ENCODE results near the gene INO80E. TPM values are rescaled to one million over a fixed set of nuclear protein-coding genes. Genes with fewer than 3 reads are reported as not detected.
A peak's percentile ranks its signal among the peaks of the same experiment; 100 is the strongest.

INO80E gene
- total and polyA plus RNA-seq, 10 donors = 47.9 to 93.3 (median 71.7) TPM

- no peaks in the 10 kb centered on the region for H3K9me3 ChIP-seq
- TF ChIP-seq POLR2A (IDR thresholded peaks at IDR 0.05) = no peak
- no peak for TF ChIP-seq CTCF (IDR thresholded peaks at IDR 0.05 in 8 of 11, conservative IDR thresholded peaks at IDR 0.05 in 3 of 11)
- no peak for TF ChIP-seq POLR2AphosphoS5 (IDR thresholded peaks at IDR 0.05)
- no peak overlapping the region for H3K27ac ChIP-seq
- WGBS, 5 donors = 69 to 98% (median 96%) methylated on average over 3 to 5 of the region's 5 CpGs
- H3K27me3 ChIP-seq (replicated peaks in 1 of 7) = no peaks in the 10 kb centered on the region
- H3K4me3 ChIP-seq = no peak overlapping the region
- peak; percentile 43 for DNase-seq
- intact Hi-C loops (cut with DNase I; ENCODE audit: low total_unique reads) = no loop called here
- H3K4me1 ChIP-seq = no peaks in the 10 kb centered on the region
- H3K36me3 ChIP-seq = peaks cover 11 to 100% (median 100%) of the 10 kb centered on the region in 6 donors
Observed at GRCh38 chr16:29986931-29987330, 9.1 kb upstream of the INO80E start.

GRCh38 chr16:29987371-29988085, 8.5 kb upstream of the INO80E start:
- H3K36me3 ChIP-seq = peaks cover 11 to 100% (median 99%) of the 10 kb centered on the region in 6 donors
- DNase-seq = peak; percentile 69
- H3K4me3 ChIP-seq = no peak overlapping the region
- H3K9me3 ChIP-seq = no peaks in the 10 kb centered on the region
- TF ChIP-seq POLR2AphosphoS5 (IDR thresholded peaks at IDR 0.05) = peak in 1 of 3 donors; percentile 19
- TF ChIP-seq POLR2A (IDR thresholded peaks at IDR 0.05) = no peak
- H3K27me3 ChIP-seq (replicated peaks in 1 of 7) = no peaks in the 10 kb centered on the region
- intact Hi-C loops (cut with DNase I; ENCODE audit: low total_unique reads) = no loop called here
- WGBS, 5 donors = 94 to 98% (median 95%) methylated on average over 13 to 35 of the region's 35 CpGs
- H3K27ac ChIP-seq = no peak overlapping the region
- no peaks in the 10 kb centered on the region for H3K4me1 ChIP-seq

- TF ChIP-seq POLR2AphosphoS5 (IDR thresholded peaks at IDR 0.05) = peak in 1 of 3 donors; percentile 23
- TF ChIP-seq POLR2A (IDR thresholded peaks at IDR 0.05) = no peak
- TF ChIP-seq CTCF (IDR thresholded peaks at IDR 0.05 in 8 of 11, conservative IDR thresholded peaks at IDR 0.05 in 3 of 11) = no peak
- Histone ChIP-seq H3K4me3 (no peak overlapping the region), H3K27ac (no peak overlapping the region), H3K4me1 (peaks cover 0 to 7% (median 1%) of the 10 kb centered on the region in 6 donors), H3K9me3 (no peaks in the 10 kb centered on the region), H3K27me3 (replicated peaks in 1 of 7) (no peaks in the 10 kb centered on the region), H3K36me3 (peaks cover 7 to 100% (median 99%) of the 10 kb centered on the region in 6 donors)
- 88 to 93% (median 93%) methylated on average over 16 to 17 of the region's 17 CpGs for WGBS, 5 donors
- DNase-seq = peak; percentile 47
- intact Hi-C loops (cut with DNase I; ENCODE audit: low total_unique reads) = no loop called here
Observed at GRCh38 chr16:29988346-29989075, 7.5 kb upstream of the INO80E start.

GRCh38 chr16:29989111-29989858, 6.8 kb upstream of the INO80E start:
- TF ChIP-seq CTCF (IDR thresholded peaks at IDR 0.05 in 8 of 11, conservative IDR thresholded peaks at IDR 0.05 in 3 of 11) (no peak), POLR2AphosphoS5 (IDR thresholded peaks at IDR 0.05) (peak in 2 of 3 donors; percentile 23 to 32)
- H3K36me3 ChIP-seq = peaks cover 4 to 97% (median 93%) of the 10 kb centered on the region in 6 donors
- intact Hi-C loops (cut with DNase I; ENCODE audit: low total_unique reads) = no loop called here

More at GRCh38 chr16:29989111-29989858, 6.8 kb upstream of the INO80E start:
- WGBS, 5 donors = 86 to 92% (median 88%) methylated on average over 23 of the region's 23 CpGs
- Histone ChIP-seq H3K4me1 (peaks cover 3 to 15% (median 7%) of the 10 kb centered on the region in 6 donors), H3K27ac (no peak overlapping the region), H3K9me3 (no peaks in the 10 kb centered on the region), H3K4me3 (no peak overlapping the region), H3K27me3 (replicated peaks in 1 of 7) (no peaks in the 10 kb centered on the region)
- peak; percentile 49 for DNase-seq
